ENCODE results near the gene UGT1A5.

Gene UGT1A5

GRCh38 chr2:233818639-233819621 lies 106.2 kb downstream of the UGT1A5 start:
- TF ChIP-seq EP300 (IDR thresholded peaks at IDR 0.05; ENCODE audit: borderline replicate concordance) (no peak), ZBTB7A (IDR thresholded peaks at IDR 0.05; ENCODE audit: low read depth) (no peak), YY1 (IDR thresholded peaks at IDR 0.05; ENCODE audit: low read depth) (no peak), MAX (IDR thresholded peaks at IDR 0.05) (no peak), FOXM1 (IDR thresholded peaks at IDR 0.05; ENCODE audit: borderline replicate concordance, low read depth) (no peak), TCF12 (IDR thresholded peaks at IDR 0.05; ENCODE audit: low read depth) (no peak), USF1 (IDR thresholded peaks at IDR 0.05) (no peak), TEAD4 (IDR thresholded peaks at IDR 0.05) (no peak), NFIC (IDR thresholded peaks at IDR 0.05) (no peak), EGR1 (IDR thresholded peaks at IDR 0.05) (no peak), CREB1 (IDR thresholded peaks at IDR 0.05; ENCODE audit: low read depth) (no peak), CEBPB (IDR thresholded peaks at IDR 0.05) (no peak), RAD21 (IDR thresholded peaks at IDR 0.05; ENCODE audit: low read depth) (no peak), REST (IDR thresholded peaks at IDR 0.05; ENCODE audit: low read depth) (no peak), TAF1 (IDR thresholded peaks at IDR 0.05; ENCODE audit: low read depth) (no peak)

- TF ChIP-seq EP300 (IDR thresholded peaks at IDR 0.05; ENCODE audit: borderline replicate concordance): no peak
- TF ChIP-seq NFIC (IDR thresholded peaks at IDR 0.05): no peak
- TF ChIP-seq CEBPB (IDR thresholded peaks at IDR 0.05): no peak
- no peak for TF ChIP-seq TAF1 (IDR thresholded peaks at IDR 0.05; ENCODE audit: low read depth)
These were observed 107.4 kb downstream of the UGT1A5 start for GRCh38 chr2:233819884-233820773.

- TF ChIP-seq TAF1 (IDR thresholded peaks at IDR 0.05; ENCODE audit: low read depth) (no peak), TEAD4 (IDR thresholded peaks at IDR 0.05) (no peak)
These were observed 108.0 kb downstream of the UGT1A5 start for GRCh38 chr2:233820774-233821105.

- TF ChIP-seq EGR1 (IDR thresholded peaks at IDR 0.05) (no peak), REST (IDR thresholded peaks at IDR 0.05; ENCODE audit: low read depth) (no peak), YY1 (IDR thresholded peaks at IDR 0.05; ENCODE audit: low read depth) (no peak), FOXM1 (IDR thresholded peaks at IDR 0.05; ENCODE audit: borderline replicate concordance, low read depth) (no peak)
These were observed 108.5 kb downstream of the UGT1A5 start for GRCh38 chr2:233821196-233821595.

- no peak for TF ChIP-seq EGR1 (IDR thresholded peaks at IDR 0.05)
- TF ChIP-seq RAD21 (IDR thresholded peaks at IDR 0.05; ENCODE audit: low read depth): no peak
- no peak for TF ChIP-seq REST (IDR thresholded peaks at IDR 0.05; ENCODE audit: low read depth)
- no peak for TF ChIP-seq USF1 (IDR thresholded peaks at IDR 0.05)
- no peak for TF ChIP-seq EP300 (IDR thresholded peaks at IDR 0.05; ENCODE audit: borderline replicate concordance)
- TF ChIP-seq TCF12 (IDR thresholded peaks at IDR 0.05; ENCODE audit: low read depth): no peak
- no peak for TF ChIP-seq CEBPB (IDR thresholded peaks at IDR 0.05)
- TF ChIP-seq TAF1 (IDR thresholded peaks at IDR 0.05; ENCODE audit: low read depth): no peak
- no peak for TF ChIP-seq NFIC (IDR thresholded peaks at IDR 0.05)
- TF ChIP-seq MAX (IDR thresholded peaks at IDR 0.05): no peak
- TF ChIP-seq ZBTB7A (IDR thresholded peaks at IDR 0.05; ENCODE audit: low read depth): no peak
These were observed 109.0 kb downstream of the UGT1A5 start for GRCh38 chr2:233821709-233822100.

All from Ishikawa (cell line).